ENCODE measurements around the gene PSKH1.

PSKH1 gene

DNA sequence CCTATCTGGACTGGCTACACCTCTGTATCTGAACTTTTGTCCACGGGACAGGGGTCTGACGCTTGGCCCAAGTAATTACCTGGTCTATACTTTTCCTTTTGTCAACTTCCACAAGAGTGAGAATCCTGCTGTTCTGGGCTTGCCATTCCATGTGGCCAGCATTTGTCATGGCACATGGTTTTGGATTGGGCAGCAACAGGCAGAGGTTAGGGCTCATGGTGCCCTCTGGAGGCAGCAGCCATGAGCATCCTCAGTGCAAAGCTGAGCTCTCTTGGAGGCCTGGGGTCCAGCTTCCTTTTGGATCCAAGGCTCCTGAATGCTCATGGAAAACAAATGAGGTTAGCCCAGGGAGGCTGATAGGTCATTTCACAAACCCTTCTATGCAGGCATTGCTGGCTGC lies 27.7 kb upstream of the PSKH1 start:
- peak; percentile 64 for DNase-seq (ENCODE audit: low spot score)

DNA sequence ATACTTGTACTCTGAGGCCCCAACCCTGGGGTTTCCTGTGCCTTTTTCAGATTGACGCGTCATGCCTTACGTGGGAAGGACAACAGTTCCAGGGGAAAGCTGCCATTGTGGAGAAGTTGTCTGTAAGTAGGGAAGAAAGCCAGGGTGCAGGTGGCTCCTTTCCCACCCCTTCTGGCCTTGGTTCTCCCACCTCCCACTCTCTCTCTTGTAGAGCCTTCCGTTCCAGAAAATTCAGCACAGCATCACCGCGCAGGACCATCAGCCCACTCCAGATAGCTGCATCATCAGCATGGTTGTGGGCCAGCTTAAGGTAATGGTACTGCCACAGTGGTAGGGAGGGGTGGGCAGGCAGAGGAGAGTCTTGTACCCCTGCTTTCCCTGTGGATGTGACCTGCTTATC lies 24.8 kb upstream of the PSKH1 start:
- DNase-seq (ENCODE audit: low spot score) = no peak

DNA sequence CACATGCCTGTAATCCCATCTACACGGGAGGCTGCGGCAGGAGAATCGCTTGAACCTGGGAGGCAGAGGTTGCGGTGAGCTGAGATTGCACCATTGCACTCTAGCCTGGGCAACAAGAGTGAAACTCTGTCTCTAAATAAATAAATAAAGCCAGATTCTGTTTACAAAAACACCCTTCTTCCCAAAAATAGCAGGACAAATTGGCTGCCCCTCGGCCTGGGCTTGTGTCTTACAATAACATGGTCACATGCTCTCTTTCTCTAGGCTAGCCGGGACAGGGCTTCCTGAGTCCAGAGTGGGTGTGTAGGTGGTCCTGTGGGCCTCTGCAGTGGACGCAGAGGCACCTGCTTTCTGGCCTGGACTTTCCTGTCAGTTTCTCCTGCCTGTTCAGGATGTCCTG lies 23.4 kb upstream of the PSKH1 start:
- DNase-seq (ENCODE audit: low spot score) = no peak

DNA sequence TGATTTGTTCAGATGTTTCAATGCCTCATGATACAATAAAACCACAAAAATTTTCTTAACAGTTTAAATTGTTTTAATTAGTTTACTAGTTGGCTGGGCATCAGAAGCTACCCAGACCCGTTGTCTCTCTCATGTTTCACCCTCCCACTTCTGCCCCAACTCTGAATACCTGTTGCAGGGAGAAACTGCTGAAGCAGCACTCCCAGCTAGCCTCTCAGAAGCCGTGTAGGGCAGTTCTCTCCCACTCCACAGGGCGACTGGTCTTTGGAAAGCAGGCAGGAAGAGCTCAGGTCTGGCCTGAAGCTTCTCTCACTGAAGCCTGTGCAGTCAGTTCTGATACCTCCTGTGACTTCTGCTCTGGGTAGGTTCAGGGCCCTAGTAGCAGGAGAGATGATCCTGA lies 21.8 kb upstream of the PSKH1 start:
- no peak for DNase-seq (ENCODE audit: low spot score)

DNA sequence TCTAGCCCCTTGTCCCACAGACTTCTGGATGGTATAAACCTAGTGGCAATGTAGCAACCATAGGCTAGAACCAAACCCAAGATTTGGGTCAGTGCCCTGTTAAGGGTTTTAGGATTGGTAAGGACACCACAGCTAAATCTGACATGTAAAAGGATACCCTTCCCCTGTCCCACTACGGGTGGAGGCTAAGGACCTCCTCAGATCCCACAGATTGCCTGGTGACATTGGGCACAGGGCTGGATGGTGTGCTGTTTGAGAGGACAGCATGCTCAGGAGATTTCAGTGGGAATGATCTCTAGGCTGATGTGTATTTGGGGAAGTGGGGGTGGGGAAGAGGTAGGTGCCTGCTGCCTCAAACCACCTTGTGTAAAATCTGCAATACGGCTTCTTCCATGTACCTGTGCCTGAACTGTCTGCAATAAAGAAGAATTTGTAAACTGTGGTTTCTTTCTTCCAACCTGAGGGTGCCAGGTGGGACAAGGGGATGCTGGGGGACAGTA lies 20.9 kb upstream of the PSKH1 start:
- no peak for DNase-seq (ENCODE audit: low spot score)

DNA sequence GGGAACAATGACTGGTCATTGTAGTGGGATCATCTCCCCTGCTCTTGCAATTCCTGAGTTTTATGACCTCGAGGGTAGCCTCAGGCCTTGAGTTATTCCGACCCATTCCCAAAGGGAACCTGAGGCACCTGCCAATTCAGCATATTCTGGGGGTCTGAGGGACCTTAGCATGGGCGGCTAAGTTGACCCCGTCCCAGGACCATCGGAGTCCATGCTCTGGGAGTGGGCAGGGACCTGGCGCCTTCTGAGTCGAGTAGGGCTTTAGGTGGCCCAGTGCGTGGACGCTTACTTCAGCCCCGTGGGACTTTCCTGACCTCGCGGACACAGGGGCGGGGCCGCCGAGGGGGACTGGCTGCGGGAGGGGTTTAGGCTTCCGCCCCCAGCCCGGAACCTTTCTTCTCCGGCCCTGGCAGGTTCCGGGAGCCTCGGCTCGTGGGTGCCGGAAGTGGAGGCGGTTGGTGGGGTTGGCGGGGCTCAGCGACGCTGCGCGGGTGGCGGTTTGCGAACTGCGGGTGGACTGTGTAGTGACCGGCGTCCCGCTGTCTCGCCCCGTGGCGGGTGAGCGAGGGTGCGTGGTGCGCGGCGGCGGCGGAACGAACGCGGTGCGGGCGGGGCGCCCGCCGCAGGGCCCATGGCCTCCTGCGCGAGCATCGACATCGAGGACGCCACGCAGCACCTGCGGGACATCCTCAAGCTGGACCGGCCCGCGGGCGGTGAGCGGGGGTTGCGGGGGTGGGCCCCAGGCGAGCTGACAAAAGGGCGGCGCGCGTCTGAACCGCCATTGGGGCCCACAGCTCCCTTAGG lies 20.2 kb upstream of the PSKH1 start, which contains the start of gene EDC4:
EDC4 (plus strand) TSS at position 422 of the 804 bp plus-strand sequence; CDS start at position 632, 210 bp downstream.
- peak; percentile 69 for DNase-seq (ENCODE audit: low spot score)

DNA sequence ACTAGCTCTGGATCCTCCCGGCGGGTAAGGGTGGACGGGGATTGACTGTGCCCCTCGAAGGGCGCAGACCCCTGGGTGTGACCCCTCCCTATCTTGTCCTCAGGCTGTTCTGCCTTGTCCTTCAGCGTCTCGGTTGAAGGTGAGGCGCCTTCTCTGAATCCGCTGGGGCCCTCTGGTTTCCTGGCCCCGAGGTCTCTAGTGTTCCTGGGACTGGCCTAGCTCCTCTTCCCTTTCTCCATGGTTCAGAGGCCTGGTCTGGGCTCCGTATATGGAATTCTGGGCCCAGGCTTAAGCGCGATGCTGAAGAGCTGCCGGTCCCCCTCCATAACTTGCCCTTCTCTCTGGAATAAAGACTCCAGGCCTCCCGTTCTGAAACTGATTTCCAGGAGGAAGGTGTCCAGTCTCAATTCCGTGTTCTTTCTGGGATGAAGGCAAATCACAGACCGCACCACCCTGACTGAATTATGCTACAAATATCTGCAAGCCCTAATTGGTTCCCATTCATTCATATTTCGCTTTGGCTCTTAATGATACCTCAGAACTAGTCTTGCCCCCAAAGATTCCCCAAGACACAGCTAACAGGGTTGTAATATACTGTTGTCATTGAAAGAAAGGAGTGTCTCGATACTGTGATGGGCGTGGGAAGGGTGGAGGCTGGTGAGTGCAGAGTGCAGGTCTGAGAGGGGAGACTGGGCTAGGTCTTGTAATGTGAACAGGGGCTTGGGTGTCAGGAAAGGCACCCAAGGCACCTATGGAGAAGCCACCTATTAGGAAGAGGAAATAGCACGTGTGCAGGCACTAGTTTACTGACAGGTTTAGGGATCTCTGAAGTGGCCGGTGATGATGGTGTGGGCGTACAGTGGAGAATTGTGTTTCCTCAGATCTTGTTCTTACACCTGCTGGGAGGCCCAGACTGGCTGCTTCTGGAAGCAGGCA lies 19.4 kb upstream of the PSKH1 start:
- no peak for DNase-seq (ENCODE audit: low spot score)

DNA sequence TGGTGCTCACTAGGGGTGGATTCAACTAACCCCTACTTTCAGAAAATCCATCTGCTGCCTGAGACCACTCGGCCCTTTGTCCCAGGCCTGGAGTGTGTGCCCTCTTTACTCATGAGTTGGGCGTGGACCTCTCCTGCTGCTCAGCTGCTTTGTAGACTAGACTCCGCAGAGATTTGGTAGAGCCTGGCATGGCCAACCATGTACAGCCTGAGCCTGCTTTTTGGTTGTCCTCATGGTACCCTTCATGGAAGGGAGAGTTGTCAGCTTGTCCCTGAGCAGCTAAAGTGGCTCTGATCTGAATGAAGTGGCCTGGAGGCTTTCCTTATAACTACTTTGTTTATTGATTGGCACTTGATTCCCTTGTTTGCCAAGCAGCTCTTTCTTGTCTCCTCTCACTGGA lies 18.7 kb upstream of the PSKH1 start:
- DNase-seq (ENCODE audit: low spot score) = no peak

DNA sequence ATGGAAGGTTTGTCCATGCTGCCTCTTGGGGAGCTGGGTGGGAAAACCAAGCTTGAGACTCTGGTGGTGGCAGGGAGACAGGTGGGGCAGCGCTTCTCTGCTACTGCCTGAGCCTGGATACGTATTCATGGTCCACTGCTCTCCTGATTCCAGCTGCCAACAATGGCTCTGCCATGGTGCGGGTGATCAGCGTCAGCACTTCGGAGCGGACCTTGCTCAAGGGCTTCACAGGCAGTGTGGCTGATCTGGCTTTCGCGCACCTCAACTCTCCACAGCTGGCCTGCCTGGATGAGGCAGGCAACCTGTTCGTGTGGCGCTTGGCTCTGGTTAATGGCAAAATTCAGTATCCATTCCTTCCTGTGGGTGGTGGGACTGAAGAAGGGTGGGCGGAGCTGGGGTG lies 16.0 kb upstream of the PSKH1 start:
- DNase-seq (ENCODE audit: low spot score) = no peak

DNA sequence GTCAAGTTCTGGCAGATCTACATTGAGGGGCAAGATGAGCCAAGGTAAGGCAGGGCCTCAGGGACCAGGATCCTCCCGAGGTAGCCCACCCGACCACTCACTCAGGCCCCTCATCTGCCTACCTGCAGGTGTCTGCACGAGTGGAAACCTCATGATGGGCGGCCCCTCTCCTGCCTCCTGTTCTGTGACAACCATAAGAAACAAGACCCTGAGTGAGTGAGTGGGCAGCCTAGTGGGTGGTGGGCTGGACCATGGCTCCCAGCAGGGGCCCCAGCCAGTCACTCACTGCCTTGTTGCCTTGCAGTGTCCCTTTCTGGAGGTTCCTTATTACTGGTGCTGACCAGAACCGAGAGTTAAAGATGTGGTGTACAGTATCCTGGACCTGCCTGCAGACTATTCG lies 14.8 kb upstream of the PSKH1 start:
- no peak for DNase-seq (ENCODE audit: low spot score)

DNA sequence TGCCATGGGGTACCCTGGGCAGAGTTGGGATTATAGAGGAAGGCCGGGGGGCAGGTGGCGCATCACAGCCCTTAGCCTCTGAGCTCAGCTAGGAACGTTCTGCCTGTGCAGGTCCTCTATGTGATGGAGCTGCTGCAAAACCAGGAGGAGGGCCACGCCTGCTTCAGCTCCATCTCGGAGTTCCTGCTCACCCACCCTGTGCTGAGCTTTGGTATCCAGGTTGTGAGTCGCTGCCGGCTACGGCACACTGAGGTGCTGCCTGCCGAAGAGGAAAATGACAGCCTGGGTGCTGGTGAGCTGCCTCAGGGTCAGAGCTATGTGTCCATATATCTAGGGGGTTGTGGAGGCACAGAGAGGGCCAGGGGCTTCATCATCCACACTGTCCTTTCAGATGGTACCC lies 14.2 kb upstream of the PSKH1 start:
- no peak for DNase-seq (ENCODE audit: low spot score)

DNA sequence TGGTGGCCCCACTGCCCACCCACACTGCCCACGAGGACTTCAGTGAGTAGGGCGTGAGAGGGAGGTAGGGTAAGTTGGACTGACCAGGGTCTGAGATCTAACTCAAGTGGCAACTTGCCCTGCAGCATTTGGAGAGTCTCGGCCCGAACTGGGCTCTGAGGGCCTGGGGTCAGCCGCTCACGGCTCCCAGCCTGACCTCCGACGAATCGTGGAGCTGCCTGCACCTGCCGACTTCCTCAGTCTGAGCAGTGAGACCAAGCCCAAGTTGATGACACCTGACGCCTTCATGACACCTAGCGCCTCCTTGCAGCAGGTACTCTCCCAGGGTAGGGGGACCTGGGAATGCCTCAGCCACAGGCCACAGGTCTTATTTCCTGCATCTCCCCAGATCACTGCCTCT lies 13.6 kb upstream of the PSKH1 start:
- no peak for DNase-seq (ENCODE audit: low spot score)

DNA sequence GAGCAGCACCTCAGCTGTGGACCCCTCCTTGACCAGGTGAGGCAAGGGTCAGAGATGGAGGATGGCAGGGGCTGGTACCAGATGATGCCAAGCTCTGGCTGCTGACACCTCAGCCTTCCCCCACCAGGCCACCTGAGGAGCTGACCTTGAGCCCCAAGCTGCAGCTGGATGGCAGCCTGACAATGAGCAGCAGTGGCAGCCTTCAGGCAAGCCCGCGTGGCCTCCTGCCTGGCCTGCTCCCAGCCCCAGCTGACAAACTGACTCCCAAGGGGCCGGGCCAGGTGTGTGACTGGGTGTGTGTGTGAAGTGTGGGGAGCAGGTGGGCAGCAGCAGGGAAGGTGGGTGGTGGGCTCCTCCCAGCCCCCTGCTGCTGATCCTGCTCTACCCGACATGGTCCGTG lies 13.1 kb upstream of the PSKH1 start:
- no peak for DNase-seq (ENCODE audit: low spot score)

DNA sequence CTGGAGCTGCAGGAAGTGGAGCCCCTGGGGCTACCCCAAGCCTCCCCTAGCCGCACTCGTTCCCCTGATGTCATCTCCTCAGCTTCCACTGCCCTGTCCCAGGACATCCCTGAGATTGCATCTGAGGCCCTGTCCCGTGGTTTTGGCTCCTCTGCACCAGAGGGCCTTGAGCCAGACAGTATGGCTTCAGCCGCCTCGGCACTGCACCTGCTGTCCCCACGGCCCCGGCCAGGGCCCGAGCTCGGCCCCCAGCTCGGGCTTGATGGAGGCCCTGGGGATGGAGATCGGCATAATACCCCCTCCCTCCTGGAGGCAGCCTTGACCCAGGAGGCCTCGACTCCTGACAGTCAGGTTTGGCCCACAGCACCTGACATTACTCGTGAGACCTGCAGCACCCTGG lies 12.5 kb upstream of the PSKH1 start:
- no peak for DNase-seq (ENCODE audit: low spot score)

DNA sequence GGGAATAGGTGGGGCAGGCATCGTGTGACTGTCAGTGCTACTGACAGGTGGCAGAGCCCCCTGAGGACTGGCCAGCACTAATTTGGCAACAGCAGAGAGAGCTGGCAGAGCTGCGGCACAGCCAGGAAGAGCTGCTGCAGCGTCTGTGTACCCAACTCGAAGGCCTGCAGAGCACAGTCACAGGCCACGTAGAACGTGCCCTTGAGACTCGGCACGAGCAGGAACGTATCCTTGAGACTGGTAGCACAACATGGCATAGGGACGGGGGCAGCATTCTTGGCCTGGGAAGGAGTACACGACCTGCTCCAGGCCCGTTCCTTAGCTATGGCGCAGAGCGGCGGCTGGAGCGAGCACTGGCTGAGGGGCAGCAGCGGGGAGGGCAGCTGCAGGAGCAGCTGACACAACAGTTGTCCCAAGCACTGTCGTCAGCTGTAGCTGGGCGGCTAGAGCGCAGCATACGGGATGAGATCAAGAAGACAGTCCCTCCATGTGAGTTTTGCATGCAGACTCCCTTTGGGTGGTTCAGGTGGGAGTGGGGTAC lies 11.4 kb upstream of the PSKH1 start:
- no peak for DNase-seq (ENCODE audit: low spot score)

DNA sequence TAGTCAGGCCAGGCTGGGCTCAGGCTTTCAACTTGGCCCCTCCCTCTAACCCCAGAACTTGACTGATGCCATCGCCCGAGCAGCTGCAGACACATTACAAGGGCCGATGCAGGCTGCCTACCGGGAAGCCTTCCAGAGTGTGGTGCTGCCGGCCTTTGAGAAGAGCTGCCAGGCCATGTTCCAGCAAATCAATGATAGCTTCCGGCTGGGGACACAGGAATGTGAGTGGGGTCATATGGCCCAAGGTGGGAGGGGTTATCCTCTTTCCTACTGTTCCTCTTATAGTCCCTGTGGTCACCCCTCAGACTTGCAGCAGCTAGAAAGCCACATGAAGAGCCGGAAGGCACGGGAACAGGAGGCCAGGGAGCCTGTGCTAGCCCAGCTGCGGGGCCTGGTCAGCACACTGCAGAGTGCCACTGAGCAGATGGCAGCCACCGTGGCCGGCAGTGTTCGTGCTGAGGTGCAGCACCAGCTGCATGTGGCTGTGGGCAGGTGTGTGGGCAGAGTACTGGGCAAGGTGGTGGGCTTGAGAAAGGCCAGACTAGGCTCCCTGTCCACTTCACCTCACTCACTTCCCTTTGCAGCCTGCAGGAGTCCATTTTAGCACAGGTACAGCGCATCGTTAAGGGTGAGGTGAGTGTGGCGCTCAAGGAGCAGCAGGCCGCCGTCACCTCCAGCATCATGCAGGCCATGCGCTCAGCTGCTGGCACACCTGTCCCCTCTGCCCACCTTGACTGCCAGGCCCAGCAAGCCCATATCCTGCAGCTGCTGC lies 10.5 kb upstream of the PSKH1 start:
- DNase-seq (ENCODE audit: low spot score) = no peak

DNA sequence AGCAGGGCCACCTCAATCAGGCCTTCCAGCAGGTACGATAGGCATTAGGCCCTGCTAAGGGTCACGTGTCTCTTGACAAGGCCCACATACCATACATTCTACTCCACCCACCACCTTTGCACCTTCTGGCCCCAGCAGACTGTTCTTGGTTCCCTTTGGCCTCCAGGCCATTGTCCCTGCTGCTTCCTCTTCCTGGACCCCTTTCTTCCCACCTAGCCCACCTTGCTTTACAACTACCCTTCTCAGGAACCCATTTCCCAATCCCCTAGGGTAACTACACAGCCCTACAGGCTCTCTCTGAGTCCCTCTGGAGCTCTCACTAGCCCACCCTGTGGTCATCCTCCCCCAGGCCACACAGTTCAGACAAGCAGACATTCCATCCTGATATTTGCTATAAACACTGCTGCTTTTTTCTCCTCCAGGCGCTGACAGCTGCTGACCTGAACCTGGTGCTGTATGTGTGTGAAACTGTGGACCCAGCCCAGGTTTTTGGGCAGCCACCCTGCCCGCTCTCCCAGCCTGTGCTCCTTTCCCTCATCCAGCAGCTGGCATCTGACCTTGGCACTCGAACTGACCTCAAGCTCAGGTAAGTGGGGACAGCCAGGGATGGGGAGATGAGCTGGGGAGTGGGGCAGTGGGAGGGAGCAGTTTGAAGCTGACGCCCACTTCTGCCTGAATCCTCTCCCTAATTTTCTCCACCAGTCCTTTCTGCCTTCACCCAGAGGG lies 9.7 kb upstream of the PSKH1 start:
- no peak for DNase-seq (ENCODE audit: low spot score)

DNA sequence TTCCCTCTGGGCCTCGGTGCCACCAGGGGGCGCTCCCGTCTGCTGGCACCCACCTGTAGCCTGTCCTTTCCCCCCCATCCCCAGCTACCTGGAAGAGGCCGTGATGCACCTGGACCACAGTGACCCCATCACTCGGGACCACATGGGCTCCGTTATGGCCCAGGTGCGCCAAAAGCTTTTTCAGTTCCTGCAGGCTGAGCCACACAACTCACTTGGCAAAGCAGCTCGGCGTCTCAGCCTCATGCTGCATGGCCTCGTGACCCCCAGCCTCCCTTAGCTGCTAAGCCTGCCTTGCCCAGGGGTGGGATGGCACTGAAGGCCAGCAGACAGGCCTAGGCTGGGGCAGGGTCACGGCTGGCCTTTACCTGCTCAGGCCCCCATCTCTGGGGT lies 9.2 kb upstream of the PSKH1 start:
- peak; percentile 72 for DNase-seq (ENCODE audit: low spot score)

DNA sequence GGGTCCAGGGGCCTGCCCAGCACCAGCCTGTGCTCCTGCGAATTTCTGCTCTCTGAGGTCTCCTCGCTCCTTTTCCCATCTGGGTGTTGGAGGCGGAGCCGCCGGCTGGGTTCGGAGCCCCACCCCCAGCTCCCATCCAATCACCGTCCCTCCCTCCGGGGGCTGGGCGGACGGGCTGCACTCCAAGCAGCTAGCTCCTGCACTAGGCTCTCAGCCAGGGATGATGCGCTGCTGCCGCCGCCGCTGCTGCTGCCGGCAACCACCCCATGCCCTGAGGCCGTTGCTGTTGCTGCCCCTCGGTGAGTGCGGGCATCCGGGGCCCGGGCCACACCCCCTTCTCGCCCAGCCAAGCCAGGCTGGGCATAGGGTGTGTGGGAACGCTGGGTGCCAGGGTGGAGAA lies 8.4 kb upstream of the PSKH1 start, which contains the start of gene NRN1L:
NRN1L (plus strand) TSS at position 202 of the 400 bp plus-strand sequence; CDS start at position 221, 19 bp downstream.
- DNase-seq (ENCODE audit: low spot score) = no peak

DNA sequence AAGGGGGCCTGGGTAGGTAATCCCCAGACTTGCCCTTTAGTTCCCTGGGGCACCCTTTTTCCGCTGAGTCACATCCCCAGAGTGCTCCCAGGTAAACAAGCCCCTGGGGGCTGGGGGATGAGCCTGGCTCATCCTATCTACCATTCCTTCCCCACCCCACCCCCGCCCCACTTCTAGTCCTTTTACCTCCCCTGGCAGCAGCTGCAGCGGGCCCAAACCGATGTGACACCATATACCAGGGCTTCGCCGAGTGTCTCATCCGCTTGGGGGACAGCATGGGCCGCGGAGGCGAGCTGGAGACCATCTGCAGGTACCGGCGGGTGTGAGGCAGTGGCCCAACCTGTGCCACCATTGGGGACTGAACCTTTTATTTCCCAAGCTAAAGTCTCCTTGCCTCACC lies 7.5 kb upstream of the PSKH1 start:
- DNase-seq (ENCODE audit: low spot score) = no peak

DNA sequence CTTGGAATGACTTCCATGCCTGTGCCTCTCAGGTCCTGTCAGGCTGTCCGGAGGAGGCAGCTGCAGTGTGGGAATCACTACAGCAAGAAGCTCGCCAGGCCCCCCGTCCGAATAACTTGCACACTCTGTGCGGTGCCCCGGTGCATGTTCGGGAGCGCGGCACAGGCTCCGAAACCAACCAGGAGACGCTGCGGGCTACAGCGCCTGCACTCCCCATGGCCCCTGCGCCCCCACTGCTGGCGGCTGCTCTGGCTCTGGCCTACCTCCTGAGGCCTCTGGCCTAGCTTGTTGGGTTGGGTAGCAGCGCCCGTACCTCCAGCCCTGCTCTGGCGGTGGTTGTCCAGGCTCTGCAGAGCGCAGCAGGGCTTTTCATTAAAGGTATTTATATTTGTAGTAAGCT lies 7.1 kb upstream of the PSKH1 start:
- no peak for DNase-seq (ENCODE audit: low spot score)
